GM12878 (cell line): ENCODE measurements around the gene HS1BP3. TPM values are rescaled to one million over a fixed set of nuclear protein-coding genes. Genes with fewer than 3 reads are reported as not detected.

Experiments
- ATAC-seq: fragments of 200-7000 bp; cut with Tn5 transposase; 3 replicates; pipeline ENCODE4 v1.9.1; 2020; ENCODE audit warnings: mild to moderate bottlenecking, moderate library complexity
- BruUV-seq: library from RNA; stranded (reverse); fragments of 400-500 nt; replicated peaks from 2 replicates; lab custom pipeline; 2021; lab: Mats Ljungman, UMichigan
- CTCF ChIA-PET: fragments of 300-600 bp; sonication (Branson Sonifier 250); formaldehyde crosslinking; extraction: SDS; loops from one replicate; lab custom pipeline; 2021; ENCODE audit warnings: inconsistent platforms; lab: Yijun Ruan, JAX
- POLR2A ChIA-PET: fragments of 350-600 bp; formaldehyde crosslinking; extraction: SDS; loops from one replicate; lab custom pipeline; 2021; ENCODE audit warnings: inconsistent platforms; lab: Charles Lee
- RAD21 ChIA-PET: fragments of 300-600 bp; sonication (Branson Sonifier 250); formaldehyde crosslinking; loops from one replicate; lab custom pipeline; 2023; ENCODE audit warnings: antibody characterized with exemption; ENCODE audit not compliant: unreplicated experiment; lab: Charles Lee
- SMC1A ChIA-PET: fragments of 300-600 bp; sonication (Branson Sonifier 250); formaldehyde crosslinking; loops from one replicate; lab custom pipeline; 2023; ENCODE audit not compliant: unreplicated experiment, uncharacterized antibody; lab: Charles Lee
- DNase-seq: peaks from one replicate; pipeline ENCODE4 v3.0.0-alpha.2; 2011; ENCODE audit warnings: low read depth, low spot score
- FAIRE-seq: peaks from 3 replicates; lab custom pipeline; 2011; peaks lifted over from hg19 to GRCh38; lab: Jason Lieb, UNC
- H2AFZ ChIP-seq: 2 replicates; pipeline ENCODE4 v1.6.0; 2011; ENCODE audit warnings: low read depth, low read length, control low read depth; ENCODE audit not compliant: control insufficient read depth
- H3K27ac ChIP-seq: 2 replicates; pipeline ENCODE4 v1.5.1; 2011; ENCODE audit warnings: control low read depth; ENCODE audit not compliant: control insufficient read depth, insufficient read depth
- H3K27me3 ChIP-seq, 2 experiments: replicated peaks in 1 of 2; 2 replicates each; pipeline versions ENCODE4 v1.6.0 to v1.6.1; 2011; ENCODE audit warnings: low read length in 1 of 2; ENCODE audit not compliant: control insufficient read depth in 2 of 2, insufficient read depth in 2 of 2
- H3K36me3 ChIP-seq, 2 experiments: 2 replicates each; pipeline ENCODE4 v1.5.1; 2011; ENCODE audit warnings: low read length in 1 of 2; ENCODE audit not compliant: control insufficient read depth in 2 of 2, insufficient read depth in 2 of 2
- H3K4me1 ChIP-seq: 2 replicates; pipeline ENCODE4 v1.6.1; 2011; ENCODE audit warnings: mild to moderate bottlenecking, low read length, moderate library complexity, mixed read lengths; ENCODE audit not compliant: control insufficient read depth, insufficient read depth
- H3K4me2 ChIP-seq: 2 replicates; pipeline ENCODE4 v1.6.0; 2011; ENCODE audit warnings: control low read depth; ENCODE audit not compliant: control insufficient read depth, insufficient read depth
- H3K4me3 ChIP-seq: fragments of 200-600 bp; sonication (generic); 2 replicates; pipeline ENCODE4 v1.5.1; 2016
- H3K79me2 ChIP-seq: 2 replicates; pipeline ENCODE4 v1.6.0; 2011; ENCODE audit warnings: low read length; ENCODE audit not compliant: control insufficient read depth, insufficient read depth
- H3K9ac ChIP-seq: 2 replicates; pipeline ENCODE4 v1.8.0; 2011; ENCODE audit warnings: low read length, control low read depth, mixed read lengths; ENCODE audit not compliant: control insufficient read depth, insufficient read depth
- H3K9me3 ChIP-seq: replicated peaks from 3 replicates; pipeline ENCODE4 v1.5.1; 2011; ENCODE audit warnings: mild to moderate bottlenecking, low read length; ENCODE audit not compliant: control insufficient read depth, insufficient read depth
- H4K20me1 ChIP-seq: 2 replicates; pipeline ENCODE4 v1.6.0; 2011; ENCODE audit not compliant: control insufficient read depth, insufficient read depth
- CEBPB ChIP-seq, 2 experiments: fragments of 150-350 bp in 1 of 2; IDR thresholded peaks; 2 replicates each; pipeline ENCODE4 v1.6.1; 2012 to 2014; ENCODE audit warnings: low read depth in 2 of 2, low read length in 2 of 2, borderline replicate concordance in 1 of 2, inconsistent platforms in 1 of 2
- CREM ChIP-seq: IDR thresholded peaks from 2 replicates; pipeline ENCODE4 v1.6.1; 2014; ENCODE audit warnings: antibody characterized with exemption, low read depth
- IKZF1 ChIP-seq: fragments of 450-650 bp; conservative IDR thresholded peaks from 2 replicates; pipeline ENCODE4 v1.6.1; 2017; ENCODE audit warnings: antibody characterized with exemption, mild to moderate bottlenecking
- IRF3 ChIP-seq: fragments of 450-650 bp; IDR thresholded peaks from 2 replicates; pipeline ENCODE4 v1.6.1; 2014; ENCODE audit warnings: mild to moderate bottlenecking
- NFYB ChIP-seq: IDR thresholded peaks from 2 replicates; pipeline ENCODE4 v1.6.1; 2011; ENCODE audit warnings: low read depth, mild to moderate bottlenecking, low read length, improper control_type of control experiment, moderate library complexity; ENCODE audit not compliant: insufficient read depth
- SMAD1 ChIP-seq: fragments of 450-650 bp; IDR thresholded peaks from 2 replicates; pipeline ENCODE4 v1.6.1; 2018; ENCODE audit warnings: mild to moderate bottlenecking, low read depth; ENCODE audit not compliant: partially characterized antibody
- ZBTB40 ChIP-seq: fragments of 450-650 bp; IDR thresholded peaks from 2 replicates; pipeline ENCODE4 v1.6.1; 2016; ENCODE audit warnings: mild to moderate bottlenecking, moderate library complexity, borderline replicate concordance
- WGBS: methylation state at CpG from one replicate; pipeline ENCODE4 v1.1.6; 2016; ENCODE audit warnings: low lambda C conversion rate; ENCODE audit not compliant: insufficient replicate concordance, insufficient coverage; ENCODE audit errors: missing lambda C conversion rate; 5-methylcytosine and 5-hydroxymethylcytosine counted together
- in situ Hi-C: fragments of 300-500 bp; cut with MboI; formaldehyde crosslinking; loops from 9 replicates; pipeline ENCODE4 v1.14.3; 2018; ENCODE audit warnings: mixed read lengths
- intact Hi-C: fragments of 100-400 bp; cut with micrococcal nuclease; formaldehyde crosslinking; loops from one replicate; pipeline ENCODE4 v1.14.2; 2022; ENCODE audit not compliant: unreplicated experiment
- polyA plus RNA-seq, 11 experiments: library from polyadenylated mRNA; depleted of rRNA in 4 of 11; unstranded in 6 of 11; stranded (reverse) in 5 of 11; fragments of >200 nt; fragmentation: Nextera tagmentation in 4 of 11; fragmentation: Illumina TruSeq in 1 of 11; extraction: Ambion mirVana in 4 of 11; extraction: Trizol in 1 of 11; gene quantifications; 1 replicate in 1 of 11; 2 replicates in 10 of 11; pipeline versions ENCODE4 v1.2.1 to v1.2.3, GENCODE V29; 2011 to 2016; ENCODE audit warnings: inconsistent platforms in 2 of 11, missing spikeins in 2 of 11, low read depth in 1 of 11
- total RNA-seq, 4 experiments: library from RNA; depleted of rRNA in 3 of 4; stranded (reverse); fragments of >200 nt in 3 of 4; fragmentation: Illumina TruSeq in 1 of 4; extraction: Trizol in 1 of 4; gene quantifications; 2 replicates each; pipeline versions ENCODE4 v1.2.1 to v1.2.3, GENCODE V29; 2013 to 2021

Gene HS1BP3
- total and polyA plus RNA-seq, 10 of the 15 experiments (the other 5 are each of a cell fraction or from before 2014, with no cell fraction given), result 0.47 to 7.2 (median 4.6) TPM

- no TSS peak for BruUV-seq
- ChIA-PET POLR2A (no interaction called here), SMC1A (interaction anchor here (0.9 to 1.3 kb wide), 2 partner anchors 18 to 203 kb away, joined by 3 to 4 read pairs; no protein-coding TSS in a partner anchor), CTCF (interaction anchor here (1.0 to 1.4 kb wide), 2 partner anchors 15 to 33 kb away, joined by 3 to 5 read pairs; partner anchors contain the start of gene HS1BP3), RAD21 (interaction anchor here (0.6 to 2.1 kb wide), 2 partner anchors 18 to 21 kb away, joined by 3 to 5 read pairs; no protein-coding TSS in a partner anchor)
- WGBS, result 32% methylated on average over 8 of the region's 10 CpGs
- TF ChIP-seq IKZF1 (no peak), IRF3 (no peak)
- Histone ChIP-seq H3K4me2 (no peak overlapping the region), H4K20me1 (no peaks in the 10 kb centered on the region), H3K9ac (no peak overlapping the region), H3K27me3 (no peaks in the 10 kb centered on the region), H3K27ac (no peak overlapping the region), H3K36me3 (no peaks in the 10 kb centered on the region), H3K4me1 (no peaks in the 10 kb centered on the region), H3K4me3 (no peak overlapping the region), H2AFZ (no peak overlapping the region), H3K79me2 (no peaks in the 10 kb centered on the region), H3K9me3 (no peaks in the 10 kb centered on the region)
- in situ Hi-C loops (no loop called here), intact Hi-C loops (no loop called here)
- no peak for ATAC-seq
- no peak for FAIRE-seq
- DNase-seq, result no peak
Measured at GRCh38 chr2:20617081-20617575, 33.8 kb downstream of the HS1BP3 start.

DNA sequence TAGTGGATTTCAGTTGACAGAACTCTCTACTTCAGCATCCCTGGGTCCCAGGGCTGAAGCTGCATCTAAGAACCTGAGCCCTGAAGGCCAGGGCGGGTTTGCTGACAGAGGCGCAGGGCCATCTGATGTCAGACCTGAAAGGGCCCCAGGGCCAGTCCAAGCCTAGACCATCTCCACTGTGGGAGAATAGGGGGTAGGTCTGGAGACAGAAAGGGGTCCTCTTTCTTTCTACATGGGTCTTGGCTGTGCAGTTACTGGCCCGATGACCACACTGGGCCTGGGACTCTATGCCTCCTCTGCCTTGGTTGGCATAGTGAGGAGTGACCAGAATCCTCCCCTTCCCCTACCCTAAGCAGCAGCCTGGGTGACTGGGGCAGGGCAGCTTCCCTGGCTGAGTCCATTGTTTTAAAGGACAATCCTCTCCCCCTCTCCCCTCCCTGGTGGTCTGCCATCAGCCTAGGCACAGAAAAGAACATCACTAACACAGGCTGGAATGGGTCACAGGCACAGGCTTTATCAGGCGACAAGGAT is 34.5 kb downstream of the HS1BP3 start:
- H3K27me3 ChIP-seq, result no peaks in the 10 kb centered on the region
- no peak overlapping the region for H2AFZ ChIP-seq
- ChIA-PET CTCF (no interaction called here), SMC1A (no interaction called here), RAD21 (interaction anchor here (2.7 kb wide), 1 partner anchor 170 kb away, joined by 11 read pairs; the partner anchor contains the start of gene RHOB), POLR2A (no interaction called here)
- FAIRE-seq (no peak), DNase-seq (no peak), ATAC-seq (no peak)
- no peaks in the 10 kb centered on the region for H3K9me3 ChIP-seq
- no peaks in the 10 kb centered on the region for H3K79me2 ChIP-seq
- H3K27ac ChIP-seq, result no peak overlapping the region
- in situ Hi-C loops, result no loop called here
- H3K9ac ChIP-seq, result no peak overlapping the region
- no peak for TF ChIP-seq NFYB
- no peak for TF ChIP-seq SMAD1
- no peak for TF ChIP-seq CEBPB (IDR thresholded peaks at IDR 0.05; ENCODE audit: borderline replicate concordance in 1 of 2, low read depth in 2 of 2, low read length in 2 of 2)
- no peak for TF ChIP-seq CREM
- TF ChIP-seq ZBTB40, result no peak
- WGBS, result 61% methylated on average over 4 of the region's 4 CpGs
- no peaks in the 10 kb centered on the region for H4K20me1 ChIP-seq
- no TSS peak for BruUV-seq
- H3K4me2 ChIP-seq, result no peak overlapping the region
- H3K4me1 ChIP-seq, result no peaks in the 10 kb centered on the region
- intact Hi-C loops, result no loop called here
- no peaks in the 10 kb centered on the region for H3K36me3 ChIP-seq
- no peak overlapping the region for H3K4me3 ChIP-seq
